ENCODE data around the gene DNAJC3. TPM values are rescaled to one million over a fixed set of nuclear protein-coding genes. Genes with fewer than 3 reads are reported as not detected.

Gene DNAJC3
- total and polyA plus RNA-seq, 2 experiments from 2014 or later = 19.5 to 27.5 TPM

GRCh38 chr13:95628488-95628887, 48.5 kb upstream of the DNAJC3 start (continued):
- no peak for TF ChIP-seq ZNF462 (CRISPR knock-in tag; IDR thresholded peaks at IDR 0.05)
- TF ChIP-seq, protein P1, sequence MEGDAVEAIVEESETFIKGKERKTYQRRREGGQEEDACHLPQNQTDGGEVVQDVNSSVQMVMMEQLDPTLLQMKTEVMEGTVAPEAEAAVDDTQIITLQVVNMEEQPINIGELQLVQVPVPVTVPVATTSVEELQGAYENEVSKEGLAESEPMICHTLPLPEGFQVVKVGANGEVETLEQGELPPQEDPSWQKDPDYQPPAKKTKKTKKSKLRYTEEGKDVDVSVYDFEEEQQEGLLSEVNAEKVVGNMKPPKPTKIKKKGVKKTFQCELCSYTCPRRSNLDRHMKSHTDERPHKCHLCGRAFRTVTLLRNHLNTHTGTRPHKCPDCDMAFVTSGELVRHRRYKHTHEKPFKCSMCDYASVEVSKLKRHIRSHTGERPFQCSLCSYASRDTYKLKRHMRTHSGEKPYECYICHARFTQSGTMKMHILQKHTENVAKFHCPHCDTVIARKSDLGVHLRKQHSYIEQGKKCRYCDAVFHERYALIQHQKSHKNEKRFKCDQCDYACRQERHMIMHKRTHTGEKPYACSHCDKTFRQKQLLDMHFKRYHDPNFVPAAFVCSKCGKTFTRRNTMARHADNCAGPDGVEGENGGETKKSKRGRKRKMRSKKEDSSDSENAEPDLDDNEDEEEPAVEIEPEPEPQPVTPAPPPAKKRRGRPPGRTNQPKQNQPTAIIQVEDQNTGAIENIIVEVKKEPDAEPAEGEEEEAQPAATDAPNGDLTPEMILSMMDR (conservative IDR thresholded peaks at IDR 0.05; ENCODE audit: low read depth in 2 of 2) = no peak
- TF ChIP-seq EZH2 (IDR thresholded peaks at IDR 0.05; ENCODE audit: low read depth, unreplicated experiment) = no peak

DNA sequence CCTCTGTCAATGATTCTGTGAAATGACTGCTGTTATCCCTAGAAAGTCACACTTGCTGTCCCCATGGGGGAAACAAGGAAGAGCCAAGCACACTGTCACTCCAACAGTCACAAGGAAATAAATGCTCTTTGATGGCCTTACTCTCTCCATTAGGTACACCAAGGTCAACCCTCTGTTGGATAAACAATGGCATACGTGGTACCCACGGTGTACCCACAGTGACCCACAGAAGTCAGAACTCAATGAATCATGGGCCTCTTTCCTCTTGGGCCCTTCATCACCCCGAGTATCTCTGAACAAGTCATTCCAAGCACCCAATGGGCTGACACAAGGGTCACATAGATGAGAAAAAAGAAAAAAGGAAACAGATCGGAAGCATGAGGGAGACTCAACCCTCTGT, 47.9 kb upstream of the DNAJC3 start:
- Histone ChIP-seq H3K36me3 (ENCODE audit: insufficient read depth) (peaks cover 8% of the 10 kb centered on the region), H3K27me3 (ENCODE audit: insufficient read depth) (no peaks in the 10 kb centered on the region), H4K20me1 (replicated peaks; ENCODE audit: insufficient read depth) (no peaks in the 10 kb centered on the region), H3K4me1 (ENCODE audit: insufficient read depth) (no peaks in the 10 kb centered on the region), H3K79me2 (replicated peaks; ENCODE audit: insufficient read depth) (no peaks in the 10 kb centered on the region), H3K27ac (ENCODE audit: low read depth) (no peak overlapping the region), H2AFZ (no peak overlapping the region), H3K4me3 (no peak overlapping the region), H3F3A (replicated peaks; ENCODE audit: low read depth) (no peaks in the 10 kb centered on the region), H3K4me2 (no peak overlapping the region), H3K9me2 (ENCODE audit: insufficient read depth) (no peaks in the 10 kb centered on the region)
- Mint-ChIP-seq H3K4me1 (peaks cover 4% of the 10 kb centered on the region; the same call in 1 of the 3 replicates), H3K27ac (no peak overlapping the region), H3K27me3 (ENCODE audit: insufficient read depth, low read depth, poor library complexity) (peaks cover 4% of the 10 kb centered on the region), H3K36me3 (ENCODE audit: low read depth) (peaks cover 65% of the 10 kb centered on the region), H3K9me3 (no peaks in the 10 kb centered on the region), H3K4me3 (no peak overlapping the region)
- ATAC-seq (no peak), DNase-seq (ENCODE audit: low spot score) (no peak)
- TF ChIP-seq, protein P2, sequence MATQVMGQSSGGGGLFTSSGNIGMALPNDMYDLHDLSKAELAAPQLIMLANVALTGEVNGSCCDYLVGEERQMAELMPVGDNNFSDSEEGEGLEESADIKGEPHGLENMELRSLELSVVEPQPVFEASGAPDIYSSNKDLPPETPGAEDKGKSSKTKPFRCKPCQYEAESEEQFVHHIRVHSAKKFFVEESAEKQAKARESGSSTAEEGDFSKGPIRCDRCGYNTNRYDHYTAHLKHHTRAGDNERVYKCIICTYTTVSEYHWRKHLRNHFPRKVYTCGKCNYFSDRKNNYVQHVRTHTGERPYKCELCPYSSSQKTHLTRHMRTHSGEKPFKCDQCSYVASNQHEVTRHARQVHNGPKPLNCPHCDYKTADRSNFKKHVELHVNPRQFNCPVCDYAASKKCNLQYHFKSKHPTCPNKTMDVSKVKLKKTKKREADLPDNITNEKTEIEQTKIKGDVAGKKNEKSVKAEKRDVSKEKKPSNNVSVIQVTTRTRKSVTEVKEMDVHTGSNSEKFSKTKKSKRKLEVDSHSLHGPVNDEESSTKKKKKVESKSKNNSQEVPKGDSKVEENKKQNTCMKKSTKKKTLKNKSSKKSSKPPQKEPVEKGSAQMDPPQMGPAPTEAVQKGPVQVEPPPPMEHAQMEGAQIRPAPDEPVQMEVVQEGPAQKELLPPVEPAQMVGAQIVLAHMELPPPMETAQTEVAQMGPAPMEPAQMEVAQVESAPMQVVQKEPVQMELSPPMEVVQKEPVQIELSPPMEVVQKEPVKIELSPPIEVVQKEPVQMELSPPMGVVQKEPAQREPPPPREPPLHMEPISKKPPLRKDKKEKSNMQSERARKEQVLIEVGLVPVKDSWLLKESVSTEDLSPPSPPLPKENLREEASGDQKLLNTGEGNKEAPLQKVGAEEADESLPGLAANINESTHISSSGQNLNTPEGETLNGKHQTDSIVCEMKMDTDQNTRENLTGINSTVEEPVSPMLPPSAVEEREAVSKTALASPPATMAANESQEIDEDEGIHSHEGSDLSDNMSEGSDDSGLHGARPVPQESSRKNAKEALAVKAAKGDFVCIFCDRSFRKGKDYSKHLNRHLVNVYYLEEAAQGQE (IDR thresholded peaks at IDR 0.05; ENCODE audit: unreplicated experiment) = no peak
- TF ChIP-seq ETS1 (IDR thresholded peaks at IDR 0.05) (no peak), EZH2phosphoT487 (IDR thresholded peaks at IDR 0.05; ENCODE audit: unreplicated experiment) (no peak), JUNB (IDR thresholded peaks at IDR 0.05; ENCODE audit: unreplicated experiment) (no peak), CREB1 (CRISPR knock-in tag; IDR thresholded peaks at IDR 0.05; ENCODE audit: low read depth) (no peak), ZNF114 (CRISPR knock-in tag; IDR thresholded peaks at IDR 0.05) (no peak), POLR2AphosphoS5 (IDR thresholded peaks at IDR 0.05; ENCODE audit: low read depth) (no peak)
- TF ChIP-seq, protein P1 (conservative IDR thresholded peaks at IDR 0.05; ENCODE audit: low read depth in 2 of 2) = no peak

All from GM23338 (cell line).